Muscle of leg (tissue), 11 donors: ENCODE data around the gene PPP1R15B. TPM values are rescaled to one million over a fixed set of nuclear protein-coding genes. Genes with fewer than 3 reads are reported as not detected.
"Not testable (repeated sequence)": the region's sequence is repeated elsewhere in the genome, so short reads cannot be mapped to it uniquely, and the experiment has no call there.

Source experiments
- DNase-seq: peaks from one replicate; pipeline ENCODE4 v3.0.0; 2013
- H3K27ac ChIP-seq: one replicate; pipeline ENCODE4 v1.5.1; 2013; ENCODE audit warnings: mild to moderate bottlenecking, low read length, control low read depth
- H3K27me3 ChIP-seq: one replicate; pipeline ENCODE4 v1.6.1; 2013; ENCODE audit warnings: low read length; ENCODE audit not compliant: control insufficient read depth, insufficient read depth
- H3K36me3 ChIP-seq: one replicate; pipeline ENCODE4 v1.6.1; 2013; ENCODE audit warnings: low read length; ENCODE audit not compliant: control insufficient read depth, insufficient read depth
- H3K4me1 ChIP-seq: one replicate; pipeline ENCODE4 v1.6.1; 2013; ENCODE audit warnings: low read length; ENCODE audit not compliant: control insufficient read depth, insufficient read depth
- H3K4me3 ChIP-seq: one replicate; pipeline ENCODE4 v1.5.1; 2013; ENCODE audit warnings: low read length, control low read depth
- H3K9me3 ChIP-seq: replicated peaks from 2 replicates; pipeline ENCODE4 v1.6.1; 2013; ENCODE audit warnings: low read depth, low read length; ENCODE audit not compliant: control insufficient read depth
- WGBS: methylation state at CpG from one replicate; pipeline ENCODE4 v1.1.5; 2013; ENCODE audit warnings: missing lambda C conversion rate; ENCODE audit not compliant: insufficient coverage; 5-methylcytosine and 5-hydroxymethylcytosine counted together
- polyA plus RNA-seq, 8 donors: library from polyadenylated mRNA; unstranded; fragments of 120-200 nt; gene quantifications; one replicate each; pipeline versions ENCODE4 v1.2.1 to v1.2.3, GENCODE V29; 2013; ENCODE audit warnings: inconsistent platforms in 1 of 8, low replicate concordance in 1 of 8; ENCODE audit not compliant: insufficient read length in 8 of 8, insufficient read depth in 1 of 8
- total RNA-seq: library from RNA; stranded (reverse); fragments of 120-200 nt; gene quantifications from one replicate; pipeline ENCODE4 v1.2.4, GENCODE V29; 2013

Gene PPP1R15B
- total and polyA plus RNA-seq, 9 donors: 20.9 to 33.4 (median 25.0) TPM

GRCh38 chr1:204422061-204422705 lies 10.6 kb upstream of the PPP1R15B start:
- not testable (repeated sequence) for H3K9me3 ChIP-seq, H3K4me3 ChIP-seq, H3K27ac ChIP-seq, H3K27me3 ChIP-seq, DNase-seq, H3K4me1 ChIP-seq
- peaks cover 48% of the 10 kb centered on the region for H3K36me3 ChIP-seq
- 93% methylated on average over 3 of the region's 8 CpGs for WGBS

GRCh38 chr1:204421441-204421840 lies 9.8 kb upstream of the PPP1R15B start:
- Histone ChIP-seq H3K4me1 (peaks cover 6% of the 10 kb centered on the region), H3K4me3 (no peak overlapping the region), H3K36me3 (peaks cover 42% of the 10 kb centered on the region), H3K27me3 (no peaks in the 10 kb centered on the region), H3K27ac (no peak overlapping the region), H3K9me3 (no peaks in the 10 kb centered on the region)
- no peak for DNase-seq
- no CpG with 5 or more reads among the region's 1 CpG for whole genome bisulfite sequencing

- WGBS: 48% methylated on average over 5 of the region's 7 CpGs
- Histone ChIP-seq H3K4me1 (peaks cover 6% of the 10 kb centered on the region), H3K9me3 (no peaks in the 10 kb centered on the region), H3K27me3 (no peaks in the 10 kb centered on the region), H3K4me3 (no peak overlapping the region), H3K27ac (no peak overlapping the region), H3K36me3 (peaks cover 33% of the 10 kb centered on the region)
- DNase-seq: no peak
Measured at GRCh38 chr1:204420039-204421004, 8.7 kb upstream of the PPP1R15B start.

- Histone ChIP-seq H3K9me3 (no peaks in the 10 kb centered on the region), H3K36me3 (peaks cover 26% of the 10 kb centered on the region), H3K4me3 (no peak overlapping the region), H3K27ac (no peak overlapping the region), H3K27me3 (no peaks in the 10 kb centered on the region), H3K4me1 (peaks cover 6% of the 10 kb centered on the region)
- no peak for DNase-seq
Measured at GRCh38 chr1:204419064-204419403, 7.4 kb upstream of the PPP1R15B start.

GRCh38 chr1:204418174-204419063 lies 6.8 kb upstream of the PPP1R15B start:
- peaks cover 6% of the 10 kb centered on the region for H3K4me1 ChIP-seq
- 69% methylated on average over 4 of the region's 10 CpGs for WGBS
- H3K27me3 ChIP-seq: no peaks in the 10 kb centered on the region

GRCh38 chr1:204417074-204417997 lies 5.7 kb upstream of the PPP1R15B start:
- Histone ChIP-seq H3K9me3 (no peaks in the 10 kb centered on the region), H3K4me3 (no peak overlapping the region), H3K27me3 (no peaks in the 10 kb centered on the region), H3K27ac (peak overlapping the region; percentile 13), H3K36me3 (peaks cover 16% of the 10 kb centered on the region), H3K4me1 (peaks cover 8% of the 10 kb centered on the region)
- peak; percentile 66 for DNase-seq
- WGBS: 63% methylated on average over 9 of the region's 10 CpGs

More at GRCh38 chr1:204418174-204419063, 6.8 kb upstream of the PPP1R15B start:
- Histone ChIP-seq H3K27ac (no peak overlapping the region), H3K4me3 (no peak overlapping the region), H3K9me3 (no peaks in the 10 kb centered on the region), H3K36me3 (peaks cover 19% of the 10 kb centered on the region)
- DNase-seq: no peak

- Histone ChIP-seq H3K27ac (no peak overlapping the region), H3K4me3 (no peak overlapping the region), H3K4me1 (peaks cover 9% of the 10 kb centered on the region), H3K27me3 (no peaks in the 10 kb centered on the region), H3K9me3 (no peaks in the 10 kb centered on the region), H3K36me3 (peaks cover 15% of the 10 kb centered on the region)
- DNase-seq: no peak
Measured at GRCh38 chr1:204416589-204417073, 5.0 kb upstream of the PPP1R15B start.

GRCh38 chr1:204415351-204415750 lies 3.7 kb upstream of the PPP1R15B start:
- DNase-seq: no peak
- Histone ChIP-seq H3K27me3 (no peaks in the 10 kb centered on the region), H3K36me3 (peaks cover 7% of the 10 kb centered on the region), H3K4me1 (peaks cover 9% of the 10 kb centered on the region), H3K4me3 (no peak overlapping the region), H3K9me3 (no peaks in the 10 kb centered on the region), H3K27ac (no peak overlapping the region)
- WGBS: no CpG with 5 or more reads among the region's 3 CpGs

GRCh38 chr1:204414016-204414415 lies 2.4 kb upstream of the PPP1R15B start:
- H3K4me3 ChIP-seq: no peak overlapping the region
- H3K4me1 ChIP-seq: peaks cover 16% of the 10 kb centered on the region
- H3K27me3 ChIP-seq: no peaks in the 10 kb centered on the region
- DNase-seq: no peak
- peaks cover 11% of the 10 kb centered on the region for H3K36me3 ChIP-seq
- H3K27ac ChIP-seq: peak overlapping the region; percentile 15
- no peaks in the 10 kb centered on the region for H3K9me3 ChIP-seq
